Retinal pigment epithelial cell (primary cell): ENCODE data around the gene ZIC5.

Source experiments
- DNase-seq: peaks from one replicate; pipeline ENCODE4 v3.0.0-alpha.2; 2010; ENCODE audit warnings: low read depth
- H3K4me3 ChIP-seq: 2 replicates; pipeline ENCODE4 v1.5.1; 2011; ENCODE audit warnings: mild to moderate bottlenecking, low read length, control low read depth, moderate library complexity
- TF ChIP-seq, protein P1 (sequence below): conservative IDR thresholded peaks from 2 replicates; pipeline ENCODE4 v1.5.1; 2011; ENCODE audit warnings: low read depth, low read length, control low read depth, inconsistent platforms

ZIC5 gene

DNA sequence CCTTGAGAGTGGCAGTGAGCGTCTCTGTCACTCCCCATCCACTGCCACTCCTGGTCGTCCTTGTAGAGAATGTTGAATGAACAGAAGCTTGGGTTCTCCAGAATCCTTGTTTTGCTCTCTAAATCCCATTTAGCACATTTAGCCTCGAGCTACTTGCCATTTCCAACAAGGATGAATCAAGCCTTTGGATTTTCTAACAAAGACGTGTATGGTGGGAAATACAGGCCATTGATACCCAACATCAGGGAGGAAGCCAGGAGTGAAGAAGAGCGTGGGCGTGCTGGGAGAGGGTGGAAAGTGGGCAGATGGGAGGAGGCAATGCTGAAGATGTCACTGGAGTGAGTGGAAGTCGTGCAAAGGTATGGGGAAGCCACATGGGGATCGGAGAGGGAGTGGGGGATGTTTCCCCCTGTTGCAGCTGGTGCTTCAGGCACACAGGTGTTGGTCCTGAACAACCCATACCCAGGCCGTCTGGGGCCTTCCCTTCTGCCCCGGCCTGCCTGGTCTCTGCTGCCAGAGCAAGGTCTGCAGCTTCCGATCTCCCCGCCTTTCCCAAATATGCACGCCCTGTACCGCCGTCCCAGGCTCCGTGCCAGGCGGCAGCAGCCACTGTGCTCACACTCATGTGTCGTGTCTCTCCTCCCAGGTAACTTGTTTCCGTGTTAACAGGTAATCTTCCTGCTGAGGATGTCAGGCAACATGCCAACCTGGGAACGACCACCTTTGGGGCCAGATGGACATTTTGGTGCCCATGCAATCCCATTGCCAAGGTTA is 48.7 kb downstream of the ZIC5 start:
- TF ChIP-seq, protein P1, sequence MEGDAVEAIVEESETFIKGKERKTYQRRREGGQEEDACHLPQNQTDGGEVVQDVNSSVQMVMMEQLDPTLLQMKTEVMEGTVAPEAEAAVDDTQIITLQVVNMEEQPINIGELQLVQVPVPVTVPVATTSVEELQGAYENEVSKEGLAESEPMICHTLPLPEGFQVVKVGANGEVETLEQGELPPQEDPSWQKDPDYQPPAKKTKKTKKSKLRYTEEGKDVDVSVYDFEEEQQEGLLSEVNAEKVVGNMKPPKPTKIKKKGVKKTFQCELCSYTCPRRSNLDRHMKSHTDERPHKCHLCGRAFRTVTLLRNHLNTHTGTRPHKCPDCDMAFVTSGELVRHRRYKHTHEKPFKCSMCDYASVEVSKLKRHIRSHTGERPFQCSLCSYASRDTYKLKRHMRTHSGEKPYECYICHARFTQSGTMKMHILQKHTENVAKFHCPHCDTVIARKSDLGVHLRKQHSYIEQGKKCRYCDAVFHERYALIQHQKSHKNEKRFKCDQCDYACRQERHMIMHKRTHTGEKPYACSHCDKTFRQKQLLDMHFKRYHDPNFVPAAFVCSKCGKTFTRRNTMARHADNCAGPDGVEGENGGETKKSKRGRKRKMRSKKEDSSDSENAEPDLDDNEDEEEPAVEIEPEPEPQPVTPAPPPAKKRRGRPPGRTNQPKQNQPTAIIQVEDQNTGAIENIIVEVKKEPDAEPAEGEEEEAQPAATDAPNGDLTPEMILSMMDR: no peak
- no peak for DNase-seq
- H3K4me3 ChIP-seq: no peak overlapping the region

DNA sequence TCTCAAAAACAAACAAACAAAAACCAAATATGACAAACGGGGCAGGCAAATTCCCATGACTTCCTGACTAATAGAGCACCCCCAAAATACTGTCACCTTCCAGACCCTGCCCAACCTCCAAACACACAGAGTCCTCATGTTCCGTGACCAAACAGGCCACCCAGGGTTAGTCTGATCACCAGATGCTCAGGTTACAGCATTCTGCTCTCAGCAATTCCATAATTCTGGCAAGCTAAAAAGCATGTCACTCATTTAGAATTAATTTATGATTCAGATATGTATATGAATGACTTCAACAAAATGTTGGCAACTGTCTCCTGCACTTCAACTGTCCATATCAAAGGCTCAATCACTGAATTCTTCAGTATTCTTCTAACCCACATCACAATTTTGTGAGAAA is 52.4 kb downstream of the ZIC5 start:
- no peak overlapping the region for H3K4me3 ChIP-seq
- TF ChIP-seq, protein P1: no peak
- DNase-seq: no peak

DNA sequence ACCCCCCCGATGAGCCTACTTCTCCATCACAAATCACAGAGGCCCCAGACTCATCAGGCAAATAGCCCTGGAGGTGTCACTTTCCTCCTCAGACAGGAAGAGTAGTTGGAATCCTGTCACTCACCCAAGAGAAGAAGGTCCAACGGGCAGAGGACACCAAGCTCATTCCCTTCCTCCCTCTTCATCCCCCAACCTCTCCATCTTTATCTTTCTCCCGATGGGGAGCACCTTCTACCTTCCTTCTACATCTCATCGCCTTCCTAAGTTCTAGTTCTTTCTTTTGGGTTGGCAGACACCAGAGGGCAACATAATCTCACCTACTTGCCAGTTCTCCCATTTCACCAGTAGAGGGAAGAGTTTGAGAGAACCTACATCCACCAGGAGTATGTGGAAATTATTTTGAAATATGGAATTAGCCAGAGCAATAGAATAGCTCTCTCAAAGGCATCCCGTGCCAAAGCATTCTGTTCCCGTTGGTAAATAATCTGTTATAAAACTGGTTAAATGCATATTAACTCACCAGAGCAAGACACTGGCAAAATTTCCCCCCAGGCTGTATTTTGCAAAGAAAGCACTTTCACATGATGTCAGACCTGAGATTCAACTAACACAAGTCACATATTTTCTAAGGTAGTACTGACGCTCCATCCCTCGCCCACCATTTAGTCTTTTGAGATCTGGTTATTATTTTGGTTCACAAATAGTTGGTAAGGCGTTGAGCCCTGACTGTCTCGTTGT is 55.0 kb downstream of the ZIC5 start:
- TF ChIP-seq, protein P1: peak; percentile 99
- no peak overlapping the region for H3K4me3 ChIP-seq
- peak; percentile 33 for DNase-seq

DNA sequence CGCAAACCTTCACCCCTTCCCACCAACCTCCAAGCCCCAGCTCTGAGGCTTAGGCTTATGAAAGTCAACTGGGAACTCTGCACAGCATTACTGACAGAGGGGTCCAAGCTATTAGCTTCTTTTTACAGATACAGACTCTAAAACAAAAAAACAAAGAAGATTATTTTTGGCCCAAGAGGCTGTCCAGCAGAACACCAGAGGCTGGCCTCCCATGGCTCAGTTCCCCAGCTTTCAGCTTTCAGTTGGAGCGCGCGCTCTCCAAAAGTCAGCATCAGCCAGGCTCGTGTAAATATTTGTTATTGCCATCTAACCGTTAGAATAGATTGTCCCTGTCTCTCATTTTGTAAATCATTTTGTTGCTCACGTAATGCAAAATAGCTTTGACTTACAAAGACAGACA is 58.4 kb downstream of the ZIC5 start:
- TF ChIP-seq, protein P1: no peak
- H3K4me3 ChIP-seq: no peak overlapping the region
- no peak for DNase-seq
